Skeletal muscle satellite cell (primary cell): ENCODE data around the gene BRD3OS.

ENCODE experiments used
- H3K27me3 ChIP-seq: 2 replicates; pipeline ENCODE4 v1.7.0; 2013; ENCODE audit warnings: low read length; ENCODE audit not compliant: control insufficient read depth, insufficient read depth
- H3K36me3 ChIP-seq: 2 replicates; pipeline ENCODE4 v1.7.0; 2013; ENCODE audit warnings: mild to moderate bottlenecking, control low read depth, low read length; ENCODE audit not compliant: insufficient read depth
- H3K4me1 ChIP-seq: 2 replicates; pipeline ENCODE4 v1.7.0; 2013; ENCODE audit warnings: low read length; ENCODE audit not compliant: control insufficient read depth, insufficient read depth
- H3K4me2 ChIP-seq: 2 replicates; pipeline ENCODE4 v1.7.0; 2013; ENCODE audit warnings: mild to moderate bottlenecking, low read length
- H3K4me3 ChIP-seq: 2 replicates; pipeline ENCODE4 v1.7.0; 2013; ENCODE audit warnings: low read length
- H3K9ac ChIP-seq: 2 replicates; pipeline ENCODE4 v1.7.0; 2013; ENCODE audit warnings: mild to moderate bottlenecking, low read depth, low read length, moderate library complexity
- H3K9me3 ChIP-seq: replicated peaks from 2 replicates; pipeline ENCODE4 v1.7.0; 2013; ENCODE audit warnings: mild to moderate bottlenecking, control low read depth, low read length

Gene BRD3OS

DNA sequence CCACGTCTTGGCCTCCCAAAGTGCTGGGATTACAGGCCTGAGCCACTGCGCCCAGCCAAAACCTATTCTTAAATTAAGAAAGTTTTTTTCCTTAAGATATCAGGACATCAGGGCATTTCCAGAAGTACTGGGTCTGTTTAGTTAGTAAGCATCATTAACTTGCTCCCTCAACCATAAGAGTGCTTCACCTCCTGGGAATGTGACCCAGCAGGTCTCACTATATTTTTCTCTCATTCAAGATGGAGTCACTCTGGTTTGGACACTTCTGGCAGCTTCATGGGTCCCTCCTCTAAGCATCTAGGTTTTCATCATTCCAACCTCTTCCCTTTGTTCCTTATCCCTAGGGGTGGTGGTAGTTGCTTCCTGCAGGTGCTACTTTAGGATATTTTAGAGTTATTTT, 10.3 kb upstream of the BRD3OS start:
- Histone ChIP-seq H3K4me1 (no peaks in the 10 kb centered on the region), H3K4me3 (no peak overlapping the region), H3K9me3 (no peaks in the 10 kb centered on the region), H3K9ac (no peak overlapping the region), H3K4me2 (no peak overlapping the region), H3K36me3 (no peaks in the 10 kb centered on the region), H3K27me3 (peaks cover 12% of the 10 kb centered on the region)

- H3K4me3 ChIP-seq: peak overlapping the region; percentile 68
- no peak overlapping the region for H3K9ac ChIP-seq
- H3K36me3 ChIP-seq: peaks cover 12% of the 10 kb centered on the region
- peaks cover 4% of the 10 kb centered on the region for H3K27me3 ChIP-seq
- peak overlapping the region; percentile 81 for H3K4me2 ChIP-seq
- peaks cover 11% of the 10 kb centered on the region for H3K4me1 ChIP-seq
- no peaks in the 10 kb centered on the region for H3K9me3 ChIP-seq
These were observed 978 bp upstream of the BRD3OS start for GRCh38 chr9:134024214-134024792.

DNA sequence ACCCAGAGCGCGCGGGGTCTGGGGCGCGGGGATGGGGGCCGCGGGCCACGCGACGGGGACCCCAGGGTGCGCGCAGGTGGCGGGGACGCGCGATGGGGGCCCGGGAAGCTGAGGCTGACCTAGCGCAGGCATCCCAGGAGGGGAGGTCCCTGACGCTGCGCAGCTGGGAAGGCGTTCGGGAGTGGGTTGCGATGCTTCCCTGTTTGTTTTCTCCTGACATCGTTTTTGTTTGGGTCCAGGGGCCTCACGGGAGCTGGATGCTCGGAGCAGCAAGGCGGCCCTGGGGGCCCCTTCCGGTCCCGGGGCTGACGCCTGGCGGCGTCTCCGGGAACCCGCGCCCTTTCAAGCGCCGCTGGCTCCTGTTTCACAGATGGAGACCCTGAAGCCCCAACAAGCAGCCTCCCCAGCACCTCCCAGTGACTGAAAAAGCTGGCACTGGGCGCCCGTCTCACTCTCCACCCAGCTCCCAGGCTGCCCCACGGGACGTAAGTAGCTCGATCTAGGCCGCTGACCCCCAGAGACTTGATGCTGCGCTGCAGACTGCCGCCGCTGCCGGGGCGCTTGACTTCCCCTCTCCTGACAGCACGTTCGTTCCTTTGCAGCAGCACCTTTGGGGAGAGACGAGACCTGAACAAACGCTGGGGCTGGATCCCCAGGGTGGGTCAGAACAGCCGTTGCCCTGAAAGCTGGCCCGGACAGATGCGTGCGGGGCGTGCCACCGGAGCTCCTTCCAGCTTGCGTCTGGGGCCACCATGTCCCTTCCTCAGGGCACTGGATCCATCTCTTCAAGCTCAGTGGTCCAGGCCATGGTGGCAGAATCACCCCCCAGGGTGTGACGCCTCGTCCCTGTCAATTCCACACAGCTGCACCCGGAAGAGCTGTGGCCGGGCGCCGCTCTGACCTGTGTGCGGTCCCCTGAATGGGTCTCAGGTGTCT, 593 bp downstream of the BRD3OS start:
- peak overlapping the region; percentile 94 for H3K4me3 ChIP-seq
- no peaks in the 10 kb centered on the region for H3K9me3 ChIP-seq
- peaks cover 4% of the 10 kb centered on the region for H3K27me3 ChIP-seq
- H3K4me2 ChIP-seq: peak overlapping the region; percentile 85
- peaks cover 11% of the 10 kb centered on the region for H3K4me1 ChIP-seq
- peak overlapping the region; percentile 78 for H3K9ac ChIP-seq
- H3K36me3 ChIP-seq: peaks cover 22% of the 10 kb centered on the region

GRCh38 chr9:134026581-134026980, 1.3 kb downstream of the BRD3OS start:
- peak overlapping the region; percentile 94 for H3K4me3 ChIP-seq
- H3K4me1 ChIP-seq: peaks cover 11% of the 10 kb centered on the region
- peaks cover 27% of the 10 kb centered on the region for H3K36me3 ChIP-seq
- peak overlapping the region; percentile 78 for H3K9ac ChIP-seq
- H3K9me3 ChIP-seq: no peaks in the 10 kb centered on the region
- H3K4me2 ChIP-seq: peak overlapping the region; percentile 85
- peaks cover 4% of the 10 kb centered on the region for H3K27me3 ChIP-seq

GRCh38 chr9:134026981-134027380, 1.7 kb downstream of the BRD3OS start:
- no peaks in the 10 kb centered on the region for H3K9me3 ChIP-seq
- peaks cover 30% of the 10 kb centered on the region for H3K36me3 ChIP-seq
- peaks cover 11% of the 10 kb centered on the region for H3K4me1 ChIP-seq
- H3K9ac ChIP-seq: no peak overlapping the region
- peaks cover 4% of the 10 kb centered on the region for H3K27me3 ChIP-seq
- no peak overlapping the region for H3K4me3 ChIP-seq
- no peak overlapping the region for H3K4me2 ChIP-seq

DNA sequence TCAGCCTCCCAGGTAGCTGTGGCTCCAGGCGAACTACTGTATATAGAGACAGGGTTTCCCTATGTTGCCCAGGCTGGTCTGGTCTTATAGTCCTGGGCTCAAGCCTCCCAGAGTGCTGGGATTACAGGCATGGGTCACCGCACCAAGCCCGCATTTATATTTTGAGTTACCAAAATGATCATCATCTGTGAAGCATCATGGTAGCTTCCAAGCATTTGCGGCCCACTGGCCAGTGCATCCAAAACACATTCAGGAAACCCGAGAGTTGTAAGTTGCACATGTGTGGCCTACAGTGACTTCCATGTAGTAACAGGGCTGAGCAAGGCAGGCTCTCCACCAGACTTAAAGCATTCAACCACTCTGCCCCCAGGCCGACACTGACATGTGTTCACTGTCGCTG, 2.3 kb downstream of the BRD3OS start:
- Histone ChIP-seq H3K4me3 (no peak overlapping the region), H3K9me3 (no peaks in the 10 kb centered on the region), H3K36me3 (peaks cover 30% of the 10 kb centered on the region), H3K4me1 (peaks cover 11% of the 10 kb centered on the region), H3K9ac (no peak overlapping the region), H3K27me3 (no peaks in the 10 kb centered on the region), H3K4me2 (no peak overlapping the region)

DNA sequence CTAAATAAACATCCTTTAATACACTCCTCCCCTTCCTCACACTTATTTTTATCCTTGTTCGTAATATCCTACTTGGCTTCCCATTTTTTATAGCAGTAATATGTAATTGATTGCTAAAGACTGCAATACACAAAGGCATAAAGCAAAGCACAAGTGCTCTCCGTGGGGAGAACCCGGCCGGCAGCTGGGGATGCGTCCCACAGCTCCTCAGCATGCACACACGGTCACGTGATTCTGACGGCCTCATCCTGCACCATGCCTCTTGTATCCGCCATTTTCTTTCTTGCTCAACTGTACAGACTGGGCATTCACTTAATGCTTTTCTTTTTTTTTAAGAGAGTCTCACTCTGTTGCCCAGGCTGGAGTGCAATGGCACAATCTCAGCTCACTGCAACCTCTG, 2.8 kb downstream of the BRD3OS start:
- Histone ChIP-seq H3K9me3 (no peaks in the 10 kb centered on the region), H3K4me3 (no peak overlapping the region), H3K27me3 (no peaks in the 10 kb centered on the region), H3K4me1 (peaks cover 11% of the 10 kb centered on the region), H3K9ac (no peak overlapping the region), H3K4me2 (no peak overlapping the region), H3K36me3 (peaks cover 33% of the 10 kb centered on the region)

- peaks cover 11% of the 10 kb centered on the region for H3K4me1 ChIP-seq
- H3K36me3 ChIP-seq: peaks cover 39% of the 10 kb centered on the region
- H3K9ac ChIP-seq: no peak overlapping the region
- H3K9me3 ChIP-seq: no peaks in the 10 kb centered on the region
- H3K27me3 ChIP-seq: no peaks in the 10 kb centered on the region
- no peak overlapping the region for H3K4me2 ChIP-seq
- no peak overlapping the region for H3K4me3 ChIP-seq
These were observed 3.4 kb downstream of the BRD3OS start for GRCh38 chr9:134028575-134029247.

DNA sequence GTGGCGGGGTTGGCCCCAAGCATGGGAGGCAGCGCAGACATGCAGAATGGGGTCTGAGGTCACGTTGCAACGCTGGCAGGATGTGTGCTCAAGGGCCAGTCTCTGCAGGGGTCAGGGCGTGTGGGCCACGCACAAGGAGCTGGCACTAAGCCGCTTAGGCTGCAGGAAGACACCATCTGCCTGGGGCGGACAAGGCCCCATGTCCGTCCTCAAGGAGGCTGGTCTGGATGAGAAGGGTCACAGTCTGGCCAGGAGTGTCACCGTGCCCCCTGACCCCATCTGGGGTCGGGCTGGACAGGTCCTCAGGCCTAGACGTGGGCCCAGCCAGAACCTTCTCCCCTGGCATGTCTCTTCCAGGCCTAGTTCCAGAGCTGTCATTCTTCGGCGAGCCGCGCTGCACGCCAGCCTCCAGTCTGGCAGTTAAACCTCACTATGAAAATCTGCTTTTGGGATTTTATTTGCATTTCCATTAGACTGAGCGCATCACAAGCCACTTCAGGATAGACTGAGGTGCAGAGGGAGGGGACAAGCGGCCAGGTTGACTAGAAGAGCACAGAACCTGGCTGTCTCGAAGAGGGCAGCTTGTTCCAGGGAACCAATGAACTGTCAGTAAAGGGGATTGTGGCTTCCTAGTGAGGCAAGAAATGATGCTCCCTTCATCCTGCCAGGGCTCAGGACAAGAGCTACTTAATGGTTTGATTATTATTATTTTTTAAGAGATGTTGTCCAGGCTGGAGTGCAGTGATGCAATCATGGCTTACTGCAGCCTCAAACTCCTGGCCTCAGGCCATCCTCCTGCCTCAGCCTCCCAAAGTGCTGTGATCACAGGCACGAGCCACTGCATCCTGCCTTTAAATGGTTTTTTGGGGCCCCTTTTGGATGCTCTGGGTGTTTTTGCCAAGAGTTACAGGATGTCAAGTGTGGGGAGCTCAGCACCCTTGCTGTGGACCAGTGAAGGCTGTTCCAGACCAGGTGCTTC, 4.3 kb downstream of the BRD3OS start:
- Histone ChIP-seq H3K36me3 (peaks cover 47% of the 10 kb centered on the region), H3K4me2 (no peak overlapping the region), H3K9me3 (no peaks in the 10 kb centered on the region), H3K27me3 (no peaks in the 10 kb centered on the region), H3K4me1 (peaks cover 11% of the 10 kb centered on the region), H3K9ac (no peak overlapping the region), H3K4me3 (no peak overlapping the region)

DNA sequence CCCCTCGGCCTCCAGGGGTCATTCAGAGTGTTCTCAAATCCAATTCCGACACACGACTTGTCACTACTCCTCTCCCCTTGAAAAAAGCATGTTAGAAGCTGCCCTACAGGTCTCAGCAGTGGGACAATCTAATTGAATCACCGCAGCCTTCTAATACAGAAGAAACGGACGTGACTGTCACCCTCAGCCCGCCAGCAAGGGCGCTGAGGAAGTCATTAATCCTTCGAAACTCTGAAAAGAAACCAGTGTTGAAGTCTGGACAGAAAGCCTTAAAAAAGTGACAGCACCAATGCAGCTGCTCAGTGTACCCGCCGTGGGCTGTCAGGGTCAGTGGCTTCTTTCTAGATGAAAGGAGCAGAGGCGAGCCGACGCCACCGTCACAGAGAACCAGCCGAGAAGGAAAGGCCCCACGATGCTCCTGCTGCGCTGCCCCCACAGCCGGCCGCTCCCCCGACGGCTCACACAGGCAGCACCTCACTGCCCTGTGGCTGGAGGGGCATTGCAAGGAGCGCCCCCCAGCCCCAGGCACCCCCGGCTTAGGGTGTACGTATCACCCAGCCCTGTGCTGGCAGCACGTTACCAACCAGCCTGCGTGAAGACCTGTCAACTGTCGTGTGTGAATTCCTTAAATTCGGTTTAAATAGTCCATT, 5.7 kb downstream of the BRD3OS start:
- no peaks in the 10 kb centered on the region for H3K27me3 ChIP-seq
- H3K4me1 ChIP-seq: peaks cover 8% of the 10 kb centered on the region
- no peak overlapping the region for H3K4me2 ChIP-seq
- no peaks in the 10 kb centered on the region for H3K9me3 ChIP-seq
- no peak overlapping the region for H3K4me3 ChIP-seq
- peaks cover 61% of the 10 kb centered on the region for H3K36me3 ChIP-seq
- no peak overlapping the region for H3K9ac ChIP-seq
